ENCODE measurements around the gene CNN2. TPM values are rescaled to one million over a fixed set of nuclear protein-coding genes. Genes with fewer than 3 reads are reported as not detected.

Gene CNN2
- total and polyA plus RNA-seq, 2 of the 8 experiments (the other 6 are each of a cell fraction or from before 2014, with no cell fraction given): 189 to 551 TPM

DNA sequence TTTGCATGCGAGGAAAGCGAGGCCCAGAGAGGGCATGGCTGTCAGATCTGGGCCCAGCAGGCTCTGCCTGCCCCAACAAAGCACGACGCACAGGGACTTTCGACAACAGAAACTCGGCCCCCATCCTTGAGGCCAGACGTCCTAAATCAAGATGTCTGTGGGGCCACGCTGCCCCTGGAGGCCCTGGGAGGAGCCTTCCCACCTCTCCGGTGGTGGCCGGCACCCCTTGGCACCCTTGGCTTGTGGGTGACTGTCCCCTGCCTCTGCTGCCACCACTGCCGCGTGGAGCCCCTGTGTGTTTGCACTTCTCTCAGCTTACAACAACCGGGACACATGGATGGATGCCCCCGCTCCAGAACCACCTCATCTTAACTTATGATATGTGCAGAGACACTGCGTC, 37.9 kb upstream of the CNN2 start (continued):
- no peak for TF ChIP-seq TAF7 (optimal IDR thresholded peaks at IDR 0.05; ENCODE audit: borderline replicate concordance, low read depth, low read length)
- no peak for TF ChIP-seq POLR2A (IDR thresholded peaks at IDR 0.05; ENCODE audit: control extremely low read depth in 1 of 2, low read depth in 2 of 2, low read length in 2 of 2)
- no peak for TF ChIP-seq RFX5 (IDR thresholded peaks at IDR 0.05; ENCODE audit: borderline replicate concordance, low read depth, low read length)
- TF ChIP-seq CBX5 (IDR thresholded peaks at IDR 0.05; ENCODE audit: low read depth, low read length): no peak
- no peak for TF ChIP-seq RXRA (IDR thresholded peaks at IDR 0.05; ENCODE audit: insufficient read depth, low read depth, low read length)
- TF ChIP-seq BCL11A (IDR thresholded peaks at IDR 0.05; ENCODE audit: low read depth in 2 of 2, low read length in 2 of 2): no peak
- no peak for TF ChIP-seq SRF (IDR thresholded peaks at IDR 0.05; ENCODE audit: low read depth, low read length)
- no peak for TF ChIP-seq NRF1 (IDR thresholded peaks at IDR 0.05; ENCODE audit: low read depth, low read length)
- no peak for TF ChIP-seq JUN (IDR thresholded peaks at IDR 0.05; ENCODE audit: low read depth, low read length)

All from H1 (cell line).